Caco-2 (cell line): ENCODE measurements around the gene TRMT61B. TPM values are rescaled to one million over a fixed set of nuclear protein-coding genes. Genes with fewer than 3 reads are reported as not detected.

Source experiments
- BruUV-seq: library from RNA; stranded (reverse); fragments of 400-500 nt; replicated peaks from 2 replicates; lab custom pipeline; 2021; lab: Mats Ljungman, UMichigan
- CTCF ChIA-PET: fragments of 300-600 bp; sonication (Branson Sonifier 250); formaldehyde crosslinking; loops from one replicate; lab custom pipeline; 2022; ENCODE audit warnings: antibody characterized with exemption; lab: Charles Lee
- POLR2A ChIA-PET: fragments of 300-600 bp; sonication (Branson Sonifier 250); formaldehyde crosslinking; loops from one replicate; lab custom pipeline; 2022; ENCODE audit warnings: antibody characterized with exemption; lab: Charles Lee
- DNase-seq, 2 experiments: peaks; one replicate each; pipeline versions ENCODE4 v3.0.0 to v3.0.0-alpha.2; 2020 to 2022
- H3K27me3 ChIP-seq: replicated peaks from 2 replicates; pipeline ENCODE4 v1.6.0; 2011; ENCODE audit warnings: low read length; ENCODE audit not compliant: control insufficient read depth, insufficient read depth
- H3K36me3 ChIP-seq: 2 replicates; pipeline ENCODE4 v1.5.1; 2011; ENCODE audit warnings: low read length; ENCODE audit not compliant: control insufficient read depth, insufficient read depth
- H3K4me1 ChIP-seq: fragments of 250-450 bp; sonication (Bioruptor Pico); 2 replicates; pipeline ENCODE4 v1.5.1; 2020; ENCODE audit warnings: mild to moderate bottlenecking
- H3K4me3 ChIP-seq: 2 replicates; pipeline ENCODE4 v1.5.1; 2011; ENCODE audit warnings: low read depth, mild to moderate bottlenecking, control low read depth, low read length
- H3K9me3 ChIP-seq: fragments of 250-450 bp; sonication (Bioruptor Pico); 2 replicates; pipeline ENCODE4 v1.5.1; 2020; ENCODE audit warnings: mild to moderate bottlenecking, moderate library complexity
- H3K27ac Mint-ChIP-seq: one replicate; pipeline ENCODE4 v1.8.0; 2022; ENCODE audit warnings: mixed read lengths; ENCODE audit not compliant: unreplicated experiment
- H3K27me3 Mint-ChIP-seq: one replicate; pipeline ENCODE4 v1.8.0; 2022; ENCODE audit warnings: mixed read lengths; ENCODE audit not compliant: insufficient read depth, unreplicated experiment
- H3K36me3 Mint-ChIP-seq: one replicate; pipeline ENCODE4 v1.8.0; 2022; ENCODE audit warnings: mild to moderate bottlenecking, mixed read lengths; ENCODE audit not compliant: insufficient read depth, unreplicated experiment
- H3K4me1 Mint-ChIP-seq: one replicate; pipeline ENCODE4 v1.8.0; 2022; ENCODE audit warnings: low read depth, mixed read lengths; ENCODE audit not compliant: unreplicated experiment
- H3K4me3 Mint-ChIP-seq: one replicate; pipeline ENCODE4 v1.8.0; 2022; ENCODE audit warnings: mild to moderate bottlenecking, moderate library complexity, mixed read lengths; ENCODE audit not compliant: unreplicated experiment
- H3K9me3 Mint-ChIP-seq: one replicate; pipeline ENCODE4 v1.8.0; 2022; ENCODE audit warnings: mixed read lengths; ENCODE audit not compliant: unreplicated experiment
- CTCF ChIP-seq, 2 experiments: fragments of 200-600 bp in 1 of 2; IDR thresholded peaks; 1 replicate in 1 of 2; 2 replicates in 1 of 2; pipeline versions ENCODE4 v1.5.1 to v1.8.0; 2011 to 2022; ENCODE audit warnings: antibody characterized with exemption in 1 of 2, control low read depth in 1 of 2, inconsistent platforms in 1 of 2, low read depth in 1 of 2, low read length in 1 of 2, mild to moderate bottlenecking in 1 of 2, moderate library complexity in 1 of 2; ENCODE audit not compliant: insufficient read depth in 1 of 2, severe bottlenecking in 1 of 2, unreplicated experiment in 1 of 2
- intact Hi-C: fragments of 100-400 bp; cut with micrococcal nuclease; formaldehyde crosslinking; loops from one replicate; pipeline ENCODE4 v1.10.0; 2022; ENCODE audit not compliant: unreplicated experiment
- total RNA-seq: library from RNA; stranded (reverse); gene quantifications from 2 replicates; pipeline ENCODE4 v1.2.3, GENCODE V29; 2022

The TRMT61B gene
- total RNA-seq, 1 experiment from 2014 or later = 19.9 TPM

- POLR2A ChIA-PET = no interaction called here
- no peaks in the 10 kb centered on the region for H3K27me3 Mint-ChIP-seq
Observed at GRCh38 chr2:28842042-28842441, 28.1 kb downstream of the TRMT61B start.

GRCh38 chr2:28838971-28839370, 31.1 kb downstream of the TRMT61B start:
- no peak for DNase-seq
- no peaks in the 10 kb centered on the region for H3K9me3 ChIP-seq
- ChIA-PET CTCF (no interaction called here), POLR2A (no interaction called here)
- TF ChIP-seq CTCF (IDR thresholded peaks at IDR 0.05; ENCODE audit: insufficient read depth in 1 of 2, low read depth in 1 of 2, low read length in 1 of 2, severe bottlenecking in 1 of 2, unreplicated experiment in 1 of 2) = no peak
- intact Hi-C loops = no loop called here
- H3K4me1 Mint-ChIP-seq = peaks cover 6% of the 10 kb centered on the region
- H3K4me3 ChIP-seq = no peak overlapping the region
- H3K27me3 Mint-ChIP-seq = no peaks in the 10 kb centered on the region
- no peaks in the 10 kb centered on the region for H3K4me1 ChIP-seq
- H3K36me3 Mint-ChIP-seq = no peaks in the 10 kb centered on the region
- H3K27ac Mint-ChIP-seq = no peak overlapping the region
- BruUV-seq = no TSS peak
- H3K4me3 Mint-ChIP-seq = no peak overlapping the region
- no peaks in the 10 kb centered on the region for H3K9me3 Mint-ChIP-seq
- H3K27me3 ChIP-seq = no peaks in the 10 kb centered on the region
- no peaks in the 10 kb centered on the region for H3K36me3 ChIP-seq

More at GRCh38 chr2:28842042-28842441, 28.1 kb downstream of the TRMT61B start:
- Mint-ChIP-seq H3K27ac (no peak overlapping the region), H3K4me3 (no peak overlapping the region), H3K9me3 (no peaks in the 10 kb centered on the region), H3K4me1 (peaks cover 6% of the 10 kb centered on the region), H3K36me3 (peaks cover 9% of the 10 kb centered on the region)
- CTCF ChIA-PET = no interaction called here
- TF ChIP-seq CTCF (IDR thresholded peaks at IDR 0.05; ENCODE audit: insufficient read depth in 1 of 2, low read depth in 1 of 2, low read length in 1 of 2, severe bottlenecking in 1 of 2, unreplicated experiment in 1 of 2) = no peak
- Histone ChIP-seq H3K9me3 (no peaks in the 10 kb centered on the region), H3K36me3 (no peaks in the 10 kb centered on the region), H3K4me3 (no peak overlapping the region), H3K27me3 (no peaks in the 10 kb centered on the region), H3K4me1 (no peaks in the 10 kb centered on the region)
- DNase-seq = no peak
- intact Hi-C loops = no loop called here
- no TSS peak for BruUV-seq

GRCh38 chr2:28835781-28836180, 34.3 kb downstream of the TRMT61B start:
- no peak overlapping the region for H3K27ac Mint-ChIP-seq
- ChIA-PET CTCF (interaction anchor here (0.6 kb wide), 1 partner anchor 516 kb away, joined by 3 read pairs; no protein-coding TSS in a partner anchor), POLR2A (no interaction called here)
- no peak overlapping the region for H3K4me3 ChIP-seq
- no peak for TF ChIP-seq CTCF (IDR thresholded peaks at IDR 0.05; ENCODE audit: insufficient read depth in 1 of 2, low read depth in 1 of 2, low read length in 1 of 2, severe bottlenecking in 1 of 2, unreplicated experiment in 1 of 2)
- H3K9me3 ChIP-seq = no peaks in the 10 kb centered on the region
- DNase-seq = no peak
- H3K36me3 ChIP-seq = no peaks in the 10 kb centered on the region
- no TSS peak for BruUV-seq
- H3K27me3 Mint-ChIP-seq = no peaks in the 10 kb centered on the region
- H3K4me3 Mint-ChIP-seq = no peak overlapping the region
- H3K4me1 ChIP-seq = no peaks in the 10 kb centered on the region
- no peaks in the 10 kb centered on the region for H3K27me3 ChIP-seq
- no peaks in the 10 kb centered on the region for H3K9me3 Mint-ChIP-seq
- H3K4me1 Mint-ChIP-seq = no peaks in the 10 kb centered on the region
- no peaks in the 10 kb centered on the region for H3K36me3 Mint-ChIP-seq
- intact Hi-C loops = no loop called here
